SU-DHL-6 (cell line): ENCODE measurements around the gene ERRFI1.

Source experiments
- H2AFZ ChIP-seq: fragments of 200-600 bp; sonication (generic); 2 replicates; pipeline ENCODE4 v1.6.1; 2014; ENCODE audit warnings: low read depth, mild to moderate bottlenecking, moderate library complexity, mixed read lengths, antibody characterized with exemption, low read length; ENCODE audit not compliant: severe bottlenecking
- H3F3A ChIP-seq: fragments of 200-600 bp; shearing (Covaris generic); 2 replicates; pipeline ENCODE4 v1.6.0; 2016; ENCODE audit warnings: antibody characterized with exemption, mild to moderate bottlenecking; ENCODE audit not compliant: insufficient read depth
- H3K27ac ChIP-seq: fragments of 200-600 bp; sonication (generic); 2 replicates; pipeline ENCODE4 v1.5.1; 2016; ENCODE audit warnings: low read depth, mild to moderate bottlenecking, low read length, moderate library complexity, mixed read lengths
- H3K27me3 ChIP-seq: fragments of 200-600 bp; sonication (generic), shearing (Covaris generic); 2 replicates; pipeline ENCODE4 v1.6.0; 2014; ENCODE audit warnings: mild to moderate bottlenecking, low read length
- H3K36me3 ChIP-seq: fragments of 200-600 bp; sonication (generic); 2 replicates; pipeline ENCODE4 v1.6.1; 2014; ENCODE audit warnings: mild to moderate bottlenecking, low read length, mixed read lengths
- H3K4me2 ChIP-seq: fragments of 300-600, 200-600 bp; shearing (Covaris generic), sonication (generic); 2 replicates; pipeline ENCODE4 v1.6.0; 2014; ENCODE audit warnings: low read length, low read depth, mild to moderate bottlenecking; ENCODE audit not compliant: poor library complexity, severe bottlenecking
- H3K4me3 ChIP-seq: fragments of 200-600 bp; sonication (generic); 2 replicates; pipeline ENCODE4 v1.5.1; 2014; ENCODE audit warnings: antibody characterized with exemption, low read length, mild to moderate bottlenecking, mixed read lengths; ENCODE audit not compliant: insufficient read depth, poor library complexity, severe bottlenecking
- H3K79me2 ChIP-seq: fragments of 200-600 bp; sonication (generic); 2 replicates; pipeline ENCODE4 v1.6.1; 2014; ENCODE audit warnings: mild to moderate bottlenecking, low read length, moderate library complexity; ENCODE audit not compliant: insufficient read depth
- H3K9ac ChIP-seq: fragments of 200-600 bp; sonication (generic); 2 replicates; pipeline ENCODE4 v1.7.0; 2014; ENCODE audit warnings: mild to moderate bottlenecking, low read length
- H3K9me2 ChIP-seq: fragments of 200-600 bp; sonication (generic); replicated peaks from 2 replicates; pipeline ENCODE4 v1.6.1; 2014; ENCODE audit warnings: low read length; ENCODE audit not compliant: insufficient read depth
- H3K9me3 ChIP-seq: fragments of 200-600 bp; sonication (generic); 2 replicates; pipeline ENCODE4 v1.6.1; 2014; ENCODE audit warnings: low read length, mixed read lengths; ENCODE audit not compliant: insufficient read depth
- H4K20me1 ChIP-seq: fragments of 200-600 bp; sonication (generic); 2 replicates; pipeline ENCODE4 v1.6.1; 2014; ENCODE audit warnings: low read depth, mild to moderate bottlenecking, antibody characterized with exemption, low read length, moderate library complexity, mixed read lengths
- CTCF ChIP-seq: fragments of 200-600 bp; sonication (generic); IDR thresholded peaks from one replicate; pipeline ENCODE4 v1.5.1; 2017; ENCODE audit warnings: antibody characterized with exemption, mild to moderate bottlenecking, low read length, moderate library complexity; ENCODE audit not compliant: insufficient read depth, poor library complexity, severe bottlenecking
- EZH2phosphoT487 ChIP-seq: fragments of 200-600 bp; sonication (generic), shearing (Covaris generic); conservative IDR thresholded peaks from 2 replicates; pipeline ENCODE4 v1.6.1; 2018; ENCODE audit warnings: mild to moderate bottlenecking, antibody characterized with exemption, low read length, moderate library complexity, mixed read lengths

ERRFI1 gene

DNA sequence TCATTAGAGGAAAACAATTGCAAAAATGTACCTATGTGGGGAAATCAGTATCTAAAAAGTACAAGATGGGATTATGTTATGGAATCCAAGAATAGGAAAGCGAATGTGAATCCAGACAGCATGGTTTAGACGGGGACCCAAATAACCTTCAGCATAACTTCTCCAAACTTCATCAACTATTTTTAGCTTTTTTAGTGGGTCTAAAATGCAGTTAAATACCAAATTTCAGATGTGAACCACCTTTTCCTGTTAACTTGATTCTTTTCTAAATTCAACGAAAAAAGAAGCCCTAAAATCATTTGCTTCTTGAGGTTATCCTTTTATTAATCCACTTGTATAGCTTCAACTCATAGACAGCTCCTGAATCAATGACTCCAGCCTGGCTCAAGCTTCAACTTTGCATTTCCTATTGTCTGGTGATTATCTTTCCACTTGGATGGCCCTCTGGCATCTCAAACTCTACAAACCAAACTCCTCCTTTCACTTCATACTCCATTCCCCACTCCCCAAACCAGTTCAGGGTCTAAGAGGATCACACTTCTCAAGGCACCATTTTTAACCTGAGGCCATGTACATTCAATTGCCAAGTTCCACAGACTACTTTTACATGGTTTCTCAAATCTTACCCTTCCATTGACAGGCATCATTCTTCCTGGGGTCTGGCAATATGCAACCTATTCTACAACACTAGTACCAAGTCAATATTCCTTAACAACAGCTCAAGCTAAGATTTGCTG lies 7.4 kb downstream of the ERRFI1 start:
- Histone ChIP-seq H3F3A (no peaks in the 10 kb centered on the region), H3K9me3 (no peaks in the 10 kb centered on the region), H3K4me2 (no peak overlapping the region), H2AFZ (no peak overlapping the region), H3K27me3 (no peaks in the 10 kb centered on the region), H4K20me1 (no peaks in the 10 kb centered on the region), H3K9ac (no peak overlapping the region), H3K79me2 (no peaks in the 10 kb centered on the region), H3K4me3 (no peak overlapping the region), H3K27ac (no peak overlapping the region), H3K36me3 (no peaks in the 10 kb centered on the region), H3K9me2 (no peaks in the 10 kb centered on the region)
- TF ChIP-seq EZH2phosphoT487 (no peak), CTCF (no peak)

GRCh38 chr1:8017495-8018197 lies 8.5 kb downstream of the ERRFI1 start:
- H3K79me2 ChIP-seq = no peaks in the 10 kb centered on the region
- H3K9ac ChIP-seq = no peak overlapping the region
- H4K20me1 ChIP-seq = no peaks in the 10 kb centered on the region
- H3K27me3 ChIP-seq = no peaks in the 10 kb centered on the region
- no peaks in the 10 kb centered on the region for H3K36me3 ChIP-seq
- H3K27ac ChIP-seq = no peak overlapping the region
- no peak overlapping the region for H3K4me3 ChIP-seq
- no peak overlapping the region for H2AFZ ChIP-seq
- no peaks in the 10 kb centered on the region for H3K9me2 ChIP-seq
- no peak overlapping the region for H3K4me2 ChIP-seq
- H3F3A ChIP-seq = no peaks in the 10 kb centered on the region
- no peaks in the 10 kb centered on the region for H3K9me3 ChIP-seq
- TF ChIP-seq CTCF (no peak), EZH2phosphoT487 (no peak)

DNA sequence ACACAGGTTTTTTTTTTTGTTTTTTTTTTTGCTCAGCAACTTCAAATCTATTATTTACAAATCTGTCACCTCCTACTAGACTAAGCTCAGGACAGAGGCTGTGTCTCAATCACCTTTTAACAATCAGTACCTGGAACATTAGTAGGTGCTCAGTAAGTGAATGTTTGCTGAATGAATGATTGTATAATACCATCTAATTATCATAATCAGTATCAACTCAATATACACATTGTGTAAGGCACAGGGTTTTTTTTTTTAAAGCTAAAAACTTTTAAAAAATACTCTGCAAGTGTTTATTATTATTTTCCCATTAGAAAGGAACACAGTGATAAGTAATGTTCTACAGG lies 9.2 kb downstream of the ERRFI1 start:
- Histone ChIP-seq H3K27me3 (no peaks in the 10 kb centered on the region), H3K4me2 (no peak overlapping the region), H3F3A (no peaks in the 10 kb centered on the region), H2AFZ (no peak overlapping the region), H3K79me2 (no peaks in the 10 kb centered on the region), H3K9me3 (no peaks in the 10 kb centered on the region), H3K36me3 (no peaks in the 10 kb centered on the region), H3K27ac (no peak overlapping the region), H3K9ac (no peak overlapping the region), H3K9me2 (no peaks in the 10 kb centered on the region), H4K20me1 (no peaks in the 10 kb centered on the region), H3K4me3 (no peak overlapping the region)
- TF ChIP-seq EZH2phosphoT487 (no peak), CTCF (no peak)
